ENCODE measurements around the gene POLR3A. TPM values are rescaled to one million over a fixed set of nuclear protein-coding genes. Genes with fewer than 3 reads are reported as not detected.

The POLR3A gene
- total RNA-seq, 2 experiments from 2014 or later: 6.7 to 6.9 TPM

- no peak for TF ChIP-seq CTCF (IDR thresholded peaks at IDR 0.05)
- no peaks in the 10 kb centered on the region for H3K4me1 ChIP-seq (ENCODE audit: insufficient read depth, low read length)
- ChIA-PET CTCF (no interaction called here), POLR2A (no interaction called here)
- H3K4me3 ChIP-seq (ENCODE audit: low read length): no peak overlapping the region
- peak in 1 of 14 experiments; percentile 20 for DNase-seq
- no peak overlapping the region for H3K27ac ChIP-seq (ENCODE audit: low read depth in 1 of 2, low read length in 2 of 2)
- H3K27me3 ChIP-seq (ENCODE audit: control insufficient read depth in 1 of 2, insufficient read depth in 2 of 2, low read length in 2 of 2): peaks cover 0 to 4% of the 10 kb centered on the region in 2 experiments
- intact Hi-C loops (cut with DNase I, micrococcal nuclease): no loop called here
- H3K27ac Mint-ChIP-seq: no peak overlapping the region
- no peaks in the 10 kb centered on the region for H3K9me3 ChIP-seq (ENCODE audit: control insufficient read depth in 1 of 2, insufficient read depth in 1 of 2, low read length in 2 of 2)
- no peaks in the 10 kb centered on the region for H3K36me3 Mint-ChIP-seq (ENCODE audit: low read depth)
- H3K27me3 Mint-ChIP-seq: peaks cover 7% of the 10 kb centered on the region
- no peaks in the 10 kb centered on the region for H3K36me3 ChIP-seq (ENCODE audit: insufficient read depth, low read length)
- H3K9me3 Mint-ChIP-seq: no peaks in the 10 kb centered on the region
- no peak for ATAC-seq (ENCODE audit: poor library complexity)
- no peak overlapping the region for H3K4me3 Mint-ChIP-seq
- no peaks in the 10 kb centered on the region for H3K4me1 Mint-ChIP-seq (ENCODE audit: low read depth)
Observed at GRCh38 chr10:78062296-78062695, 33.0 kb upstream of the POLR3A start.

DNA sequence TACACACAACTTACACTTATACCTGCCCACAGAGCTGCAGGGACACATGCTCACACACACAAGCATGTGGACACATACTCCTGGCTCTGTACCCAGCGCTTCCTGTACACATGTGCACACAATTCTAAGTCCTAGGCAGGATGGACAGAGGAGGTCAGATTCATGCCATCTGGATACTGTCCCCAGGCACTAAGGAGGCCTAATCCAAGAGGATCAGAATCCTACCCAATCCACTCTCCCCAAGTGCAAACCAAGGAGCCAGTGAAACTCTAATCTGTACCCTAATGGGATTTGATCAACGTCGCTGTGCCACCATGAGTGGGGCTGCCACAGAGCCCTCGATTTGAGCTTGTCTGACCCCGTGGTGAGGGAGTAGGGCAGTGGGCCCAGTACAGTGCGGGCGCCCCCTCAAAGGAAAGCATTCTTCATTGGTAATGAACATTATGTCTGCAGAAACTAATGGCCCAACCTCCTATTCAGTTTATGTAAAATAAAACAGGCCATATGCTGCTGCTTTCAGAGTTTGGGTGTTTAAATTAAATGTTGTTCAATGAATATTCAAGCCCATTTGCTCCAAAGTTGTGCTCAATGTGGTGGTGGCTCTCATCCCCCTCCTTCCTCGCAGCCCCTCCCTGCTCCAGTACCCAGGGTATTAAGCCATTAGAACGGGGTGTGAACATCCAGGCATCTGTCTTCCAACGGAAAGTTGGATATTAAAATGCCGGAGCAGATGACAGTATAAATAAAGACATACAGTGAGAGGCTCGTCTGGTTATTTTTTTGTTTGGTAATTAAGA is 30.8 kb upstream of the POLR3A start:
- Histone ChIP-seq H3K9me3 (ENCODE audit: control insufficient read depth in 1 of 2, insufficient read depth in 1 of 2, low read length in 2 of 2) (no peaks in the 10 kb centered on the region), H3K27me3 (ENCODE audit: control insufficient read depth in 1 of 2, insufficient read depth in 2 of 2, low read length in 2 of 2) (peaks cover 0 to 4% of the 10 kb centered on the region in 2 experiments), H3K27ac (ENCODE audit: low read depth in 1 of 2, low read length in 2 of 2) (no peak overlapping the region), H3K36me3 (ENCODE audit: insufficient read depth, low read length) (no peaks in the 10 kb centered on the region), H3K4me3 (ENCODE audit: low read length) (no peak overlapping the region), H3K4me1 (ENCODE audit: insufficient read depth, low read length) (no peaks in the 10 kb centered on the region)
- Mint-ChIP-seq H3K4me1 (ENCODE audit: low read depth) (no peaks in the 10 kb centered on the region), H3K36me3 (ENCODE audit: low read depth) (no peaks in the 10 kb centered on the region), H3K27ac (no peak overlapping the region), H3K4me3 (no peak overlapping the region), H3K9me3 (no peaks in the 10 kb centered on the region), H3K27me3 (peaks cover 7% of the 10 kb centered on the region)
- ChIA-PET CTCF (no interaction called here), POLR2A (no interaction called here)
- DNase-seq (no peak), ATAC-seq (ENCODE audit: poor library complexity) (no peak)
- intact Hi-C loops (cut with DNase I, micrococcal nuclease): no loop called here
- TF ChIP-seq CTCF (IDR thresholded peaks at IDR 0.05): no peak

DNA sequence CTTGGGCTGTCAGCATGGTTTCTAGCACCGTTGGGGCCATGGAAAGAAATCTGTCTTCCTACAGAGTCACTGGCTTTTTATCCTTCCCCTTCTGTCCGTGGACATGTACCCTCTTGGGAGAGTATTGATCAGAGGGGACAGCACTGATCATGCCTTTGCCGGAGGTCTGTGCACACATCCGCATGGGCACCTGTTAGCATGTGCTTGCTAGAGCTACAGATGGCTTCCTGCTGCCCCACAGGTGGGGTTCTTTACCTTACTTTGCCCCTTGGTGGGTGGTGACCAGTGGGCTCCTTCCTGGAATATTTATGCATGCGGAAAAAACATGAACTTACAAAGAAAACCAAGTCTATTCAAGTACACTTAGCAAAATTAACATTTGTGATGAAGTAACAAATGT is 29.2 kb upstream of the POLR3A start:
- Mint-ChIP-seq H3K36me3 (ENCODE audit: low read depth) (no peaks in the 10 kb centered on the region), H3K27me3 (peaks cover 7% of the 10 kb centered on the region), H3K9me3 (no peaks in the 10 kb centered on the region), H3K4me1 (ENCODE audit: low read depth) (no peaks in the 10 kb centered on the region), H3K4me3 (no peak overlapping the region), H3K27ac (no peak overlapping the region)
- Histone ChIP-seq H3K36me3 (ENCODE audit: insufficient read depth, low read length) (no peaks in the 10 kb centered on the region), H3K27ac (ENCODE audit: low read depth in 1 of 2, low read length in 2 of 2) (no peak overlapping the region), H3K9me3 (ENCODE audit: control insufficient read depth in 1 of 2, insufficient read depth in 1 of 2, low read length in 2 of 2) (no peaks in the 10 kb centered on the region), H3K27me3 (ENCODE audit: control insufficient read depth in 1 of 2, insufficient read depth in 2 of 2, low read length in 2 of 2) (peaks cover 0 to 4% of the 10 kb centered on the region in 2 experiments), H3K4me3 (ENCODE audit: low read length) (no peak overlapping the region), H3K4me1 (ENCODE audit: insufficient read depth, low read length) (no peaks in the 10 kb centered on the region)
- ChIA-PET POLR2A (no interaction called here), CTCF (no interaction called here)
- DNase-seq (no peak), ATAC-seq (ENCODE audit: poor library complexity) (no peak)
- TF ChIP-seq CTCF (IDR thresholded peaks at IDR 0.05): no peak
- intact Hi-C loops (cut with DNase I, micrococcal nuclease): no loop called here

Measured in CD4-positive, alpha-beta T cell (primary cell).